Lung (tissue), 12 donors: ENCODE data around the gene CYP2F1. TPM values are rescaled to one million over a fixed set of nuclear protein-coding genes. Genes with fewer than 3 reads are reported as not detected.
A peak's percentile ranks its signal among the peaks of the same experiment; 100 is the strongest.
"Not testable (repeated sequence)": the region's sequence is repeated elsewhere in the genome, so short reads cannot be mapped to it uniquely, and the experiment has no call there.

ENCODE experiments used
- ATAC-seq: fragments of 200-7000 bp; cut with Tn5 transposase; one replicate; pipeline ENCODE4 v1.9.1; 2020; ENCODE audit warnings: moderate number of reproducible peaks; ENCODE audit not compliant: insufficient read depth, low FRiP score
- DNase-seq, 3 donors: peaks; one replicate each; pipeline ENCODE4 v3.0.0-alpha.2; 2013 to 2017
- H3K27ac ChIP-seq, 2 donors: one replicate each; pipeline ENCODE4 v1.5.1; 2013; ENCODE audit warnings: mild to moderate bottlenecking in 2 of 2, moderate library complexity in 2 of 2, control low read depth in 1 of 2, inconsistent platforms in 1 of 2, low read depth in 1 of 2, low read length in 1 of 2
- H3K27me3 ChIP-seq, 3 donors: one replicate each; pipeline ENCODE4 v1.5.1; 2013; ENCODE audit warnings: low read length in 2 of 3; ENCODE audit not compliant: control insufficient read depth in 3 of 3, insufficient read depth in 3 of 3
- H3K36me3 ChIP-seq, 4 donors: one replicate each; pipeline ENCODE4 v1.5.1; 2013; ENCODE audit warnings: low read length in 4 of 4, mild to moderate bottlenecking in 1 of 4, moderate library complexity in 1 of 4; ENCODE audit not compliant: control insufficient read depth in 4 of 4, insufficient read depth in 4 of 4
- H3K4me1 ChIP-seq, 5 donors: one replicate each; pipeline ENCODE4 v1.5.1; 2013; ENCODE audit warnings: low read length in 5 of 5, mild to moderate bottlenecking in 2 of 5, moderate library complexity in 1 of 5; ENCODE audit not compliant: control insufficient read depth in 5 of 5, insufficient read depth in 5 of 5
- H3K4me3 ChIP-seq: one replicate; pipeline ENCODE4 v1.5.1; 2013; ENCODE audit warnings: mild to moderate bottlenecking, control low read depth, moderate library complexity
- H3K9ac ChIP-seq, 2 donors: one replicate each; pipeline ENCODE4 v1.5.1; 2013; ENCODE audit warnings: low read length in 2 of 2, control low read depth in 1 of 2; ENCODE audit not compliant: insufficient read depth in 1 of 2
- H3K9me3 ChIP-seq, 4 donors: one replicate each; pipeline ENCODE4 v1.5.1; 2013; ENCODE audit warnings: low read length in 3 of 4, mild to moderate bottlenecking in 1 of 4, moderate library complexity in 1 of 4; ENCODE audit not compliant: control insufficient read depth in 4 of 4, insufficient read depth in 3 of 4
- CTCF ChIP-seq: IDR thresholded peaks from 2 replicates; pipeline ENCODE4 v1.5.1; 2012; ENCODE audit warnings: mild to moderate bottlenecking; ENCODE audit errors: control extremely low read depth, extremely low read depth
- WGBS, 2 donors: extraction: QIAGEN DNeasy Blood & Tissue Kit; methylation state at CpG; one replicate each; pipeline ENCODE4 v1.1.7; 2013; 5-methylcytosine and 5-hydroxymethylcytosine counted together
- polyA plus RNA-seq, 2 donors: library from polyadenylated mRNA; stranded (reverse); fragments of 200-250 nt; gene quantifications; one replicate each; pipeline ENCODE4 v1.2.1, GENCODE V29; 2013
- total RNA-seq, 2 donors: library from RNA; depleted of rRNA in 1 of 2; stranded (reverse); fragments of >200 nt in 1 of 2; gene quantifications; one replicate each; pipeline ENCODE4 v1.2.1, GENCODE V29; 2014 to 2021
- donor health status: control.
- donor health status: control.
- donor health status: Bipolar disorder and iron deficiency.
- donor health status: healthy.
- donor health status: DM: yes; HTN: yes; CAD: no.

Gene CYP2F1
- total and polyA plus RNA-seq, 4 donors: 0.85 to 16.4 (median 6.4) TPM

- WGBS, 2 donors: 83 to 87% methylated on average over 11 of the region's 11 CpGs
- no peak overlapping the region for H3K27ac ChIP-seq
- no peak for ATAC-seq
- no peak for TF ChIP-seq CTCF
- H3K27me3 ChIP-seq: no peaks in the 10 kb centered on the region
- no peaks in the 10 kb centered on the region for H3K9me3 ChIP-seq
- no peak overlapping the region for H3K4me3 ChIP-seq
- DNase-seq: no peak
- no peak overlapping the region for H3K9ac ChIP-seq
- peaks cover 0 to 2% (median 0%) of the 10 kb centered on the region in 5 donors for H3K4me1 ChIP-seq
- no peaks in the 10 kb centered on the region for H3K36me3 ChIP-seq
Measured at GRCh38 chr19:41123716-41124294, 9.6 kb downstream of the CYP2F1 start.

GRCh38 chr19:41126765-41127203 is 12.6 kb downstream of the CYP2F1 start:
- peak; percentile 1 for TF ChIP-seq CTCF
- not testable (repeated sequence) for H3K36me3 ChIP-seq, ATAC-seq, H3K4me1 ChIP-seq, H3K9me3 ChIP-seq, H3K27ac ChIP-seq, H3K4me3 ChIP-seq, H3K9ac ChIP-seq, H3K27me3 ChIP-seq, DNase-seq
- 46 to 47% methylated on average over 2 of the region's 2 CpGs for WGBS, 2 donors

- H3K36me3 ChIP-seq, H3K9me3 ChIP-seq, H3K4me3 ChIP-seq, H3K4me1 ChIP-seq, H3K27me3 ChIP-seq, ATAC-seq, DNase-seq, H3K9ac ChIP-seq, H3K27ac ChIP-seq: not testable (repeated sequence)
- WGBS, 2 donors: 78 to 80% methylated on average over 7 of the region's 7 CpGs
Measured at GRCh38 chr19:41127362-41127761, 13.1 kb downstream of the CYP2F1 start.

- WGBS, 2 donors: 0 to 3% methylated on average over 15 to 27 of the region's 29 CpGs
Measured at GRCh38 chr19:41127801-41128300, 13.6 kb downstream of the CYP2F1 start.

More at GRCh38 chr19:41127801-41128300, 13.6 kb downstream of the CYP2F1 start:
- not testable (repeated sequence) for H3K27me3 ChIP-seq, H3K9me3 ChIP-seq, H3K4me3 ChIP-seq, H3K9ac ChIP-seq, H3K4me1 ChIP-seq, H3K36me3 ChIP-seq, H3K27ac ChIP-seq
- DNase-seq: peak; percentile 77 to 86 (median 83)
- peak; percentile 53 for ATAC-seq
